ENCODE measurements around the gene CHMP5. TPM values are rescaled to one million over a fixed set of nuclear protein-coding genes. Genes with fewer than 3 reads are reported as not detected.

Gene CHMP5
- total RNA-seq, 1 donor from 2014 or later = 76.7 TPM

- DNase-seq (ENCODE audit: low read depth) = no peak
- TF ChIP-seq CTCF (conservative IDR thresholded peaks at IDR 0.05; ENCODE audit: low read depth, low read length) = no peak
- H3K4me3 ChIP-seq (ENCODE audit: low read depth, low read length) = no peak overlapping the region
Observed at GRCh38 chr9:33232815-33233214, 32.0 kb upstream of the CHMP5 start.

- peak; percentile 89 for DNase-seq (ENCODE audit: low read depth)
- TF ChIP-seq CTCF (conservative IDR thresholded peaks at IDR 0.05; ENCODE audit: low read depth, low read length) = no peak
Observed at GRCh38 chr9:33233626-33234342, 31.1 kb upstream of the CHMP5 start.

GRCh38 chr9:33234511-33235467, 30.1 kb upstream of the CHMP5 start:
- TF ChIP-seq CTCF (conservative IDR thresholded peaks at IDR 0.05; ENCODE audit: low read depth, low read length) = no peak
- H3K4me3 ChIP-seq (ENCODE audit: low read depth, low read length) = no peak overlapping the region
- no peak for DNase-seq (ENCODE audit: low read depth)

More at GRCh38 chr9:33233626-33234342, 31.1 kb upstream of the CHMP5 start:
- no peak overlapping the region for H3K4me3 ChIP-seq (ENCODE audit: low read depth, low read length)

DNA sequence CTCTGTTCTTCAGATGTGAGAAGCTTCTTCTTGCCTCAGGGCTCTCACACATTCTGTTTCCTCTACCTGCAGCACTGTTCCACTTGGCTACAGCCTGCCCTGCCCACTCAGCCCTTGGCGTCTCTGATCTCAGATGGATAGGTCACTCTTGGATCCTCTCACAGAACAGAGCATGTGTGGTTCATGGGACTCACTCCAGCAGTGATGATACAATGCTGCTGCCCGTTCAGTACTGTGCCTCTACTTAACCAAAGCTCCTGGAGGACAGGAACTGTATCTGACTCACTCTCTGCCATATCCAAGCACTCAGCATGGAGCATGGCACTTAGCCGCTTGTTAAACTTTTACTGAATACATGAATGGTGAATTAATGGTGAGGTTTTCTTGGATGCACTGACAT, 28.3 kb upstream of the CHMP5 start:
- no peak for DNase-seq (ENCODE audit: low read depth)
- no peak for TF ChIP-seq CTCF (conservative IDR thresholded peaks at IDR 0.05; ENCODE audit: low read depth, low read length)
- no peak overlapping the region for H3K4me3 ChIP-seq (ENCODE audit: low read depth, low read length)

GRCh38 chr9:33239921-33240320, 24.9 kb upstream of the CHMP5 start, which contains the start of gene SPINK4:
TSS of gene SPINK4 (plus strand) at chr9:33240167. CDS start at chr9:33240209, 42 bp downstream.
- no peak for TF ChIP-seq CTCF (conservative IDR thresholded peaks at IDR 0.05; ENCODE audit: low read depth, low read length)
- DNase-seq (ENCODE audit: low read depth) = no peak
- H3K4me3 ChIP-seq (ENCODE audit: low read depth, low read length) = no peak within 1 kb of the TSS

DNA sequence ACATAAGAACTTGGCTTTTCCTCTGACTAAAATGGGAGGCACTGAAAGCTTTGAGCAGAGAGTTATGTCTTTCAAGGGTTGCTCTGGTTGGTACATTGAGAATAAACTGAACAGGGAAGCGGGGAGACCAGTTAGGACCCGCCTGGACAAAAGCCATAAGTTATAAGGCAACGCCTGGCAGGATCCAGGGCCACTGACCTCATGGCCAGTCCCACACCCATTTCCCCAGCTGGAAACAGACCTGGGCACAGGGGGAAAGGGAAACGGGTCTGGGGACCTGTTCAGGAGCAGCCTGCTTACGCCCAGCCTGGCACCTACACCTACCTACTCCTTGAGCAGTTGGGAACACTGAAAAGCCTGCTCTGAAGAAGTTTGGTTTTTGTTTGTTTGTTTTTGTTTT, 23.6 kb upstream of the CHMP5 start:
- no peak for TF ChIP-seq CTCF (conservative IDR thresholded peaks at IDR 0.05; ENCODE audit: low read depth, low read length)
- no peak overlapping the region for H3K4me3 ChIP-seq (ENCODE audit: low read depth, low read length)
- no peak for DNase-seq (ENCODE audit: low read depth)

Measured in epithelial cell of proximal tubule (primary cell).